GM21619 (cell line): Measurements from ENCODE around the gene AGBL1.
"Not testable (repeated sequence)": the region's sequence is repeated elsewhere in the genome, so short reads cannot be mapped to it uniquely, and the experiment has no call there.

Experiments used
- ATAC-seq: cut with Tn5 transposase; IDR thresholded peaks from one replicate; pipeline ENCODE4 v1.9.1; 2021; ENCODE audit not compliant: unreplicated experiment

Gene AGBL1

DNA sequence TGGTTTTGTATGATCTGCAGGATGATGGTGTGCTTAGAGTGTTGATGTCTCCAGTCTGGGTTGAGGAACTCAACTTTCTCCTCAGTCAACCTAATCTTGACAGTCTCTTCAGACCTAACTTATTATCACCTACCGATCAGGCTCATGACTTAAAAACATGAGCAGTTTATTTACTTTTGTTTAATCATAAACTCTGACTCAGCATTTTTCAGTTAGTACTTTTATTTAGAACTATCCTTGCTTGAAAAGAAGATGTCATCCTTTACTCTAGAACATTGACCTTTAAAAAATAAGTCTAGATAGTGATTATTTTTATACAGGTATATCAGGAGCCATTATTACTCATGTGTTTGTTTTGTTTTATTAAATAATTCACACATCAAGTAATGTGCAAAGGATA, 414.8 kb downstream of the AGBL1 start:
- no peak for ATAC-seq

GRCh38 chr15:86502301-86502700, 422.6 kb downstream of the AGBL1 start:
- no peak for ATAC-seq

- no peak for ATAC-seq
Observed at GRCh38 chr15:86505951-86506350, 426.3 kb downstream of the AGBL1 start.

DNA sequence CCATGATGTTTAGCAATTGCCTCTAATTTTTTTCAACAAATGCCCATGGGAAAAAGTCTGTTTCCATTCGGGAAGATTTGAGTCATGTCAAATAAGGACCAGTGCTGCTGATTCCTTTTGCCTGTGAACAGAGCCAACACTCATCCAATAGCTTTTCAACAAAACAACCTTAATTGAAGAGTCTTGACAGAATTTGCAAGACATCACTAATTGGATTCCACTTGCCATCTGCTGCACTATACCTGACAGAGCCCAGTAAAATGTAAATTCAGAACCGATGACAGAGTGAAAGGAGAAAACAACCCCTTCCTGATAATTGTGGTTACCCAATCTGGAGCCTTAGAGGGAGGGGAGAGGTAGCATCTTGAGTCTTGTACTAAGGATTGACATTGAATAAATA, 426.7 kb downstream of the AGBL1 start:
- no peak for ATAC-seq

DNA sequence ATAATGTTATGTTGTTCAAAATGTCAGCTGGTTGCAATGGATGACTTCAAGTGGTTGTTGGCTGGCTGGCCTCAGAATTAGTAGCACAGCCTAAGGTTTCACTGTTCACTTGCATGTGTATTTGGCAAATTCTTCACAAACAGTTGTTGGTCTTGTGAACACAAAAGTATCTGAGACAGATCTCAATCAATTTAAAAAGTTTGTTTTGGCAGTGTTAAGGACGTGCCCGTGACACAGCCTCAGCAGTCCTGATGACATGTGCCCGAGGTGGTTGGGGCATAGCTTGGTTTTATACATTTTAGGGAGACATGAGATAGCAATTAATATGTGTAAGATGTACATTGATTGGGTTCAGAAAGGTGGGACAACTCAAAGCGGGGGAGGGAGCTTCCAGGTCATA, 436.0 kb downstream of the AGBL1 start:
- ATAC-seq: no peak

- ATAC-seq: no peak
Observed at GRCh38 chr15:86522721-86523120, 443.1 kb downstream of the AGBL1 start.

DNA sequence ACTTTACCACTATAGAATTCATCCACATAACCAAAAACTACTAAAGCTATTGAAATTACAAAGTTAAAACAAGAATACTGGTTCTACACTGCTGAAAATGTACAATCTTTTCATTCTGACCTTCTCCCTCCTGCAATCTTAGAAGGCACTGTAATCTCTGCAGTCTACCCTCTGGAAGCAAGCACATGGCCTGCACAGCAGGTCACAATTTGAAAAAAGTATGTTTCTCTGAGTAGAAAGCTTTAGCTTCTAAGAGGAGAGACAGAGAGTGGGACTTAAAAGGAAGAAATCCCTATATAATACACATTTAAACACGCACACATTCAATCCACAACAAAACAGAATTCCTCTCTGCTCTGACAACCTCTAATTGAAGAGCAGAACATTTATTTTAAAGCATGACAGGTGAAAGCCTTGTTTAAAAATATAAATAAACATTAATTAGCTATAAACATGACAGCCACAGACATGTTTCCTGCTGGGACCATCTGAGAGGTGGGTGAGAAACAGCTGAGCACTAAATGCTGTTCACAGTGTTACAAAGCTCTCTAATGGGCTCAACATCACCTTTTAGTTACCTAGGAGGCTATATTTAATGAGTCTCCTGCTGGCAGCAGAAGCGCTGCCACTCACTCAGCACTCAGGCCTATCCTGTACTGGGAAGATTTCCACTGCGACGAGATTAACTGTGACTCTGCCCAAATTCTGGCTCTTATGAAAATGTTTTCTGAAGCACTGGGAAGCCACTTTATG, 447.4 kb downstream of the AGBL1 start:
- ATAC-seq: no peak

DNA sequence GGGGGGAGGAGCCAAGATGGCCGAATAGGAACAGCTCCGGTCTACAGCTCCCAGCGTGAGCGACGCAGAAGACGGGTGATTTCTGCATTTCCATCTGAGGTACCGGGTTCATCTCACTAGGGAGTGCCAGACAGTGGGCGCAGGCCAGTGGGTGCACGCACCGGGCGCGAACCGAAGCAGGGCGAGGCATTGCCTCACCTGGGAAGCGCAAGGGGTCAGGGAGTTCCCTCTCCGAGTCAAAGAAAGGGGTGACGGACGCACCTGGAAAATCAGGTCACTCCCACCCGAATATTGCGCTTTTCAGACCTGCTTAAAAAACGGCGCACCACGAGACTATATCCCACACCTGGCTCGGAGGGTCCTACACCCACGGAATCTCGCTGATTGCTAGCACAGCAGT, 448.4 kb downstream of the AGBL1 start:
- ATAC-seq: not testable (repeated sequence)

- ATAC-seq: no peak
Observed at GRCh38 chr15:86538141-86538540, 458.5 kb downstream of the AGBL1 start.

DNA sequence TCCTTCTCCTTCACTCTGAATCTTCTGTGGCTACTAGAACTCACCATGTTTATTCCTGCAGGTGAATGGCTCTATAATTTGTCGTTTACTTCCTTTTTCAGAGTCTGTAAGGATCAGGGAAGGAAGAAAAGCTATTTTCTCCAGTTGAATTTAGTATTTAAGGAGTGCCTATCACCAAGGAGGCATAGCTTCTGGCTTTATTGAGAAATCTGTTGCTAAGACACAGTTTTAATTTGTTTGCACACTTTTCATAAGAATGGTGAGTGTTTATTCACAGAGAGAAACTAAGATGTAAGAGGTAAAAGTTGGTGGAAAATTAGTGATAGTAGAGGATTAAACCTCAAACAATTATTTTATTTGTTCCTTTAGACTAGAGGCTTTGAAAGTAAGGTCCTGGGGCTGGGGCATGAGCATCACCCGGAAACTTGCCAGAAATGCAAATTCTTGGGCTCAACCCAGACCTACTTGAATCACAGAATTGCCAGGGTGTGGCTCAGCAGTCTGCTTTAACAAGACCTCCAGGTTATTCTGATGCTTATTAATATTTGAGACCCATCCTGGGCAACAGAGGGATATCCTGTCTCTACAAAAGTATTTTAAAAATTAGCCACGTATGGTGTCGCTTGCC, 461.3 kb downstream of the AGBL1 start:
- no peak for ATAC-seq

DNA sequence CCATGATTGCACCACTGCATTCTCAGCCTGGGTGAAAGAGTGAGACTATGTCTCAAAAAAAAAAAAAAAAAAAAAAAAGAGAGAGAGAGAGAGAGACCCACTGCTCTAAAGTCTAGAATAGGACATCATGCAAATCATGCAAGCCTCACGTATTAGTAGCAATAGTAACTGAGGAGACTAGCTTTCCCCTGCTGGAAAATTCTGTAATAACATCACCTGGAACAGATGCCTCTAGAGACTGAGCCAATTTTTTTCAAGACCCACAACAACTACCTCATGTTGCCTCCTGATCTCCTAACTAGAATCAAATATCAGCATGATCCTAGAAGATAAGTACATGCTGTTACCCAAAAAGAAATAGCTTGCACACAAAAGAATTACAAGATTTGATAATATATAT, 461.9 kb downstream of the AGBL1 start:
- ATAC-seq: no peak

DNA sequence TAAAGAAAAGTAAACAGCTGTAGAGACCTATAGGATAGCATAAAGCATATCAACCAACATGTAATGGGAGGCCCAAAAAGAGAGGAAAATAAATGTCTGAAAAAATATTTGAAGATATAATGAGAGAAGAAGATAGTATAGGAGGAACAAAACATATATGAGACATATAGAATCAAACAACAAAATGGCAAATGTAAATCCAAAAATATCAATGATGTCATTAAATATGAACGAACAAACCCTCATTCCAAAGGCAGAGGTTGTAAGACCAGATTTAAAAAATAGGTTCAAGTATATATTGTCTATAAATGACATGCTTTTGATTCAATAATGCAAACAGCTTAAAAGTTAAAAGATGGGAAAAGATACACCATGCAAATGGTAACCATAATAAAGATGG, 470.4 kb downstream of the AGBL1 start:
- no peak for ATAC-seq

GRCh38 chr15:86553108-86553507, 473.4 kb downstream of the AGBL1 start:
- ATAC-seq: no peak

DNA sequence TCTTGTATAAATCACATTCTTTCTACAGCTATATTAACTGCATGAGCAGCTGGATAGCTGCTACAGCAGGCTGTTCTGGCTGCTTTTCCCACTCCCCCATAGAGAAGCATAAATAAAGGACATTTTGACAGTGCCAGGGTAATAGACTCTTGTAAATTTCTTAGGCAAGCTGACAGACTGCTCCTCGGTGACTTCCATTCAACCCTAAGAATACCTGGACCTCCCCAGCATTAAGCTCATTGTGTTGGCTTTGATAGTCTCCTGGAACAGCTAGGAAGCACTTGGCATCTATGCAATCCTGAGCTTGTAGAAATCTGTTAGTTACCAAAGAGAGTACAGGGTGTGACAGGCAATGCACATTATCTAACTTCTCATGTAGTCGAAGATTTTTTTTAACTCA, 475.4 kb downstream of the AGBL1 start:
- ATAC-seq: no peak

- no peak for ATAC-seq
Observed at GRCh38 chr15:86555939-86556338, 476.3 kb downstream of the AGBL1 start.

DNA sequence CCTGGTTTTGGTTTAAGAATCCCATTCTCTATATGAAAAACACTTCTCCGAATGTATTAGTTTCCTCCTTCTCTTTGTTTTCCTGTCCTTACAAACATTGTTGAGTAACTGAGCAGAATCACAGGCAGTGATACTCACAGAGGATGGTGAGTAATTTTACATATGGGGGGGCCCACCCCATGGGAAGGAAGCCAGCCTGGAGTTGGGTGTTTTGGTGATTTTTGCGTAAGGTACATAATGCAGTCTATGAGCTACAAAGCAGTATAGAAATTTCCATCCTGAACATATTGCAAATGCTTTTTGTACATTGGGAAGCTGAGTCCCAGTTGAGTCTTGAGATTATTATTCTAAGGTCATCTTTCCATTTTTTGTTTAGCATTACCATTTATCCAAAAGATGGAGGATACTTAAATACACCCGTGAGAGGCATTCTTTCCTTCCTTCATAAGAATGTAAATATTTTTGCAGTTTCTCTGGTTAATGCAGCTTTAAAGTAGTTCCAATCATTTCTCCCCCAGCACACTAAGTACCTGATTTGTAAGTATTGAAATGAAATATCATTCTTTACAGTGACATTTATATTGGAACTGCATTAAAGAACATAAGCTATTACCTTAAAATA, 476.8 kb downstream of the AGBL1 start:
- ATAC-seq: no peak

DNA sequence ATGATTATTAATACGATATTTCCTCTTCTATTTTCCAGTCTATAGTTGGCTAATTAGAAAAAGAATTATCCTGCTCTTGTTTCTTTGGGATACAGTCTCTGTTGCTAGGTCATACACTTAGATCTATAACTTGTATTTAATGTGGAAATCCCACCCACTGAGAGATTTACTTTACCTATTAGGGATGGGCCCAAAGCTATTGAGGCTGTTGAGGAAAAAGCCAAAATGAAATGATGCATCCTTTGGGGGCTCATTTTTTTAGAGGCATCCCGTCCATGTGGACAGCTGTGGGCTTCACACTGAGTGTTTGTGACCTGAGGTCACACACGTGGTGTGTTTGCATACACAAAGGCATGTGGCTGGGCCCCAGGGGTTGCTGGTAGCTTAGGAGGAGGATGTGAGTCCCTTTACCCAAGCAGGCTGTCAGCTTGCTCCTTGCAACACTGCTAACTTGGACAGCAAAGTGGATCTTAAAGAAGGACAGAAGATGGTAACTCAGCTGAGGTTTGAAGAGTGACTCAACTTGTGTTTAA, 477.4 kb downstream of the AGBL1 start:
- ATAC-seq: no peak

- no peak for ATAC-seq
Observed at GRCh38 chr15:86558252-86558651, 478.6 kb downstream of the AGBL1 start.

DNA sequence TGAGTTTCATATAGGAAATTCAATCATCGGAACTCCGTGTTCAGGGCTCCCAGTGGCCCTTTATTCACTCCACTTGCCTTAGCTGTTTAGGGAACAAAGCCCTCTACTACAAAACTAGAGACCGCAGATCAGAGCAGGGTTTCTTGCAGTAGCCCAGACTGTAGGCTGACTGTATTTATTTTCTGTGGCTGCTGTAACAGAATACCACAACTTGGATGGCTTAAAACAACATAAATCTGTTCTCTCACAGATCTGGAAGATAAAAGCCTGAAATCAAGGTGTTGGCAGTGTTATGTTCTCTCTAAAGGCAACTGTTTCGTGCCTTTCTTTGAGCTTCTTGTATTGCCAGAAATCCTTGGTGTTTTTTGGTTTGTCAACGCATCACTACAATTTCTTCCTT, 479.0 kb downstream of the AGBL1 start:
- no peak for ATAC-seq

DNA sequence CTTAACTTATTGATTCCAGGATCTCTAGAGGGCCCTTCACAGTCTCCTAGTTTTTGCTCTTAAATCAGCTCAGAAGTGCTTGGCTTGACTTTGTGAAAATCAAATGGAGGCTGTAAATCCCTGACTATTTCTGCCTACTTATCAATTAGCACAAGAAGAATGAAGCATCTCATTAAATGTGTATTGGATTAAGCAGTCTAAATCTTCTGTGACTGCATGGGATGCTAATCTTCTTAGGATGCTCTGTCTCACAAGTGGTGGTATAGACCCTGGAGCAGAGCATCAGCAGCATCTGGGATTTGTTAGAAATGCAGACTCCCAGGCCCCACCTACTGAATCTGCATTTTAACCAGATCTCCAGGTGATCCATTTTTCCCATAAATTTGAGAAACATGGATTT, 488.7 kb downstream of the AGBL1 start:
- no peak for ATAC-seq

DNA sequence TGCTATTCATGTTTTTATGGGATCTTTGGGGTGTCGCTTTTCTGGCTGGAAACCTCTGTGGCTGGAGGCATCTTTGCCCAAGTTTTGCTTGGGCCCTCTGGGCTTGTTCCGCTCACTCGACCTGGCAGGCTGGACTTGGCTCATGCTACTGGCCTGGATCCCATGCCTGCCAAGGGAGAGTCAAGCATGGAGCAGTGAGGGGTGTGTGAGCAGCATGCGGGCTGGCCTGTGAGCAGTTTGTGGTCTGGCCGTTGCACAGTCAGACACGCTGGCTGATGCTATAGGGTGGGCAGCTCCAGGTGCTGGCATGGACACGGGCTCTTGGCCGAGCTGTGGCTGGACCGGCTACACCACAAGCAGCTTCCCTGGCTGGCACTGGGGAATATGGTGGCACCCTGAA, 491.1 kb downstream of the AGBL1 start:
- ATAC-seq: no peak

DNA sequence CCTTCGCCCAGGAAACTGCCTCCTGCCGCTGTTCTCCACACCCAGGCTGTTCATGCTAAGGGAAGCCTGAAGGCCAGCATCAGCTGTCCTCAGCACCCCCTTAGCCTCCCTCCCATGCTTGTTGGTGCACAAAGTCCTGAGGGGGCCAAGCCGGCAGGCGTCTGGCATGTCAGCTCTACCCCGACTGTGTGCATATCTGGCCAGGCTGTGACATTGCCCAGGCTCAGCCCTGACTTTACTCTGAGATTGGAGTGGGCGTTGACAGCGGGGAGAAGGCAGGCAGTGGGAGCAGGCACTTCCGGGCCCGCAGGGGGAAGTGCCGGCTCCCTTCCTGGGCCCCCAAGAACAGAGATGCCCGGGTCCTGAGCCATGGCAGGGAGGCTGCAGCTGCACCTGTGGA, 492.2 kb downstream of the AGBL1 start:
- no peak for ATAC-seq
